ENCODE results near the gene KCNG1.
A peak's percentile ranks its signal among the peaks of the same experiment; 100 is the strongest.

Gene KCNG1

DNA sequence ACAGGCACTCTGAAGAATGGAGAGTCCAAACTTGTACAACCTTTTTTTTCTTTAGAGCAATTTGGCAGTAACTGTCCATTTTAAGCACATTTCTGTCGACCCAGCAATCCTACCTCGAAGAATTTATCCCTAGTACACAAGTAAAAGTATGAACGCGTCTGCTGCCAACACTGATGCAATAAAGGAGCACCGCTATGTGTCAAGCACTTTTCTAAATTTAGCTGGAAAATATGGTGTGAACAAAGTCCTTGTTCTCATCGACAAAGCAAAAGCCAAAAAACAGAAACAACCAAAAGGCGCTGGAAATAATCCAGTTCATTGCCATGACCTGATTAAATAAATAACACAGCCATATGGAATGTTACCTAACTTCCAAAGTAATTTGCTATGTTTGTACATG lies 65.6 kb downstream of the KCNG1 start:
- Histone ChIP-seq H3K4me3 (replicated peaks; ENCODE audit: low read depth, low read length) (peak overlapping the region; percentile 86), H3K36me3 (ENCODE audit: control insufficient read depth, insufficient read depth, low read length) (no peaks in the 10 kb centered on the region; the same call in none of the 2 replicates), H3K27me3 (replicated peaks; ENCODE audit: control insufficient read depth, insufficient read depth, low read length) (no peaks in the 10 kb centered on the region)
- DNase-seq (ENCODE audit: extremely low read depth, insufficient read length), result no peak
- TF ChIP-seq, protein P1, sequence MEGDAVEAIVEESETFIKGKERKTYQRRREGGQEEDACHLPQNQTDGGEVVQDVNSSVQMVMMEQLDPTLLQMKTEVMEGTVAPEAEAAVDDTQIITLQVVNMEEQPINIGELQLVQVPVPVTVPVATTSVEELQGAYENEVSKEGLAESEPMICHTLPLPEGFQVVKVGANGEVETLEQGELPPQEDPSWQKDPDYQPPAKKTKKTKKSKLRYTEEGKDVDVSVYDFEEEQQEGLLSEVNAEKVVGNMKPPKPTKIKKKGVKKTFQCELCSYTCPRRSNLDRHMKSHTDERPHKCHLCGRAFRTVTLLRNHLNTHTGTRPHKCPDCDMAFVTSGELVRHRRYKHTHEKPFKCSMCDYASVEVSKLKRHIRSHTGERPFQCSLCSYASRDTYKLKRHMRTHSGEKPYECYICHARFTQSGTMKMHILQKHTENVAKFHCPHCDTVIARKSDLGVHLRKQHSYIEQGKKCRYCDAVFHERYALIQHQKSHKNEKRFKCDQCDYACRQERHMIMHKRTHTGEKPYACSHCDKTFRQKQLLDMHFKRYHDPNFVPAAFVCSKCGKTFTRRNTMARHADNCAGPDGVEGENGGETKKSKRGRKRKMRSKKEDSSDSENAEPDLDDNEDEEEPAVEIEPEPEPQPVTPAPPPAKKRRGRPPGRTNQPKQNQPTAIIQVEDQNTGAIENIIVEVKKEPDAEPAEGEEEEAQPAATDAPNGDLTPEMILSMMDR (IDR thresholded peaks at IDR 0.05; ENCODE audit: insufficient read depth, low read length, poor library complexity, severe bottlenecking), result no peak

DNA sequence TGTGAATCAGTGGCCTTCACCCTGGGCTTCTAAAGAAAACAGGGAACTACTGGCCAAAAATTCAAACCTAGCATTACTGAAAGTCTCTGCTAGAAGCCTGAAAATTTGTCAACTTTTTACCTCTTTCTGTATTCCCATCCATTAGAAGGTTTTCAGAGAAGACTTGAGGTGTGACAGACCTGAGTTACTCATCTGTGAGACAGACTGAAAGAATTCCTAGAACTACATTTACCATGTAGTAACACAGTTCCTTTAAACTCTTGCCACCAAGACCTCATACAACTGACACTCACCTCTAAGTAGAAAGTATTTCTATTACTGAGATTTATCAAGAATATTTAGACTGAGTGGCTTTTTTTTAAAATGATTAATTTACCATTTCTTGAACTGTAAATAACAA lies 69.1 kb downstream of the KCNG1 start:
- DNase-seq (ENCODE audit: extremely low read depth, insufficient read length), result no peak

More for the DNA sequence above, 69.1 kb downstream of the KCNG1 start:
- TF ChIP-seq, protein P1 (IDR thresholded peaks at IDR 0.05; ENCODE audit: insufficient read depth, low read length, poor library complexity, severe bottlenecking), result no peak
- Histone ChIP-seq H3K27me3 (replicated peaks; ENCODE audit: control insufficient read depth, insufficient read depth, low read length) (no peaks in the 10 kb centered on the region), H3K4me3 (replicated peaks; ENCODE audit: low read depth, low read length) (no peak overlapping the region), H3K36me3 (ENCODE audit: control insufficient read depth, insufficient read depth, low read length) (peaks cover 5% of the 10 kb centered on the region)

All from GM06990 (cell line).